ENCODE data around the gene DNM3.

GRCh38 chr1:172283766-172284165 is 442.5 kb downstream of the DNM3 start:
- no peak for TF ChIP-seq SMC3 (IDR thresholded peaks at IDR 0.05; ENCODE audit: borderline replicate concordance, low read length)
- no peak for TF ChIP-seq POLR2AphosphoS5 (IDR thresholded peaks at IDR 0.05; ENCODE audit: low read length)
- TF ChIP-seq MAX (IDR thresholded peaks at IDR 0.05; ENCODE audit: low read depth, low read length) = no peak
- no peak for TF ChIP-seq CTCF (IDR thresholded peaks at IDR 0.05 in 2 of 3, conservative IDR thresholded peaks at IDR 0.05 in 1 of 3; ENCODE audit: control insufficient read depth in 2 of 3, extremely low read depth in 1 of 3, insufficient read depth in 1 of 3, low read depth in 3 of 3, low read length in 3 of 3)
- TF ChIP-seq KDM1A (IDR thresholded peaks at IDR 0.05; ENCODE audit: borderline replicate concordance) = no peak
- no peak for TF ChIP-seq RAD21 (IDR thresholded peaks at IDR 0.05; ENCODE audit: insufficient read depth, low read depth, low read length)
- no peak for TF ChIP-seq RELA (IDR thresholded peaks at IDR 0.05; ENCODE audit: borderline replicate concordance, partially characterized antibody)

Measured in GM12878 (cell line).